PC-9 (cell line): ENCODE data around the gene TOGARAM2.

Experiments used
- EZH2 ChIP-seq: fragments of 200-600 bp; sonication (generic); IDR thresholded peaks from 2 replicates; pipeline ENCODE4 v1.8.0; 2017; ENCODE audit warnings: antibody characterized with exemption, low read depth
- TF ChIP-seq, protein P1 (sequence below): fragments of 200-600 bp; sonication (generic); conservative IDR thresholded peaks from 2 replicates; pipeline ENCODE4 v1.6.1; 2017; ENCODE audit warnings: mixed run types, antibody characterized with exemption, mild to moderate bottlenecking, moderate library complexity

- TF ChIP-seq, protein P1, sequence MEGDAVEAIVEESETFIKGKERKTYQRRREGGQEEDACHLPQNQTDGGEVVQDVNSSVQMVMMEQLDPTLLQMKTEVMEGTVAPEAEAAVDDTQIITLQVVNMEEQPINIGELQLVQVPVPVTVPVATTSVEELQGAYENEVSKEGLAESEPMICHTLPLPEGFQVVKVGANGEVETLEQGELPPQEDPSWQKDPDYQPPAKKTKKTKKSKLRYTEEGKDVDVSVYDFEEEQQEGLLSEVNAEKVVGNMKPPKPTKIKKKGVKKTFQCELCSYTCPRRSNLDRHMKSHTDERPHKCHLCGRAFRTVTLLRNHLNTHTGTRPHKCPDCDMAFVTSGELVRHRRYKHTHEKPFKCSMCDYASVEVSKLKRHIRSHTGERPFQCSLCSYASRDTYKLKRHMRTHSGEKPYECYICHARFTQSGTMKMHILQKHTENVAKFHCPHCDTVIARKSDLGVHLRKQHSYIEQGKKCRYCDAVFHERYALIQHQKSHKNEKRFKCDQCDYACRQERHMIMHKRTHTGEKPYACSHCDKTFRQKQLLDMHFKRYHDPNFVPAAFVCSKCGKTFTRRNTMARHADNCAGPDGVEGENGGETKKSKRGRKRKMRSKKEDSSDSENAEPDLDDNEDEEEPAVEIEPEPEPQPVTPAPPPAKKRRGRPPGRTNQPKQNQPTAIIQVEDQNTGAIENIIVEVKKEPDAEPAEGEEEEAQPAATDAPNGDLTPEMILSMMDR: no peak
- no peak for TF ChIP-seq EZH2
Observed at GRCh38 chr2:29084554-29084953, 103.5 kb downstream of the TOGARAM2 start.
